Activated CD4-positive, alpha-beta T cell treated with anti-CD3 and anti-CD28 coated beads, Interleukin-10, Interleukin-2, amounts not matched to agents 100 ng/mL and 50 ng/mL, durations not matched to agents 16 hours and 8 hours (primary cell): ENCODE data around the gene NAT8L.

Experiments used
- DNase-seq: peaks from one replicate; pipeline ENCODE4 v3.0.0-alpha.2; 2020

Gene NAT8L

GRCh38 chr4:2076908-2077536, 17.9 kb downstream of the NAT8L start:
- DNase-seq, result no peak

- no peak for DNase-seq
Observed at GRCh38 chr4:2077537-2078460, 18.7 kb downstream of the NAT8L start.

GRCh38 chr4:2078584-2078983, 19.5 kb downstream of the NAT8L start:
- no peak for DNase-seq

GRCh38 chr4:2079006-2079405, 19.9 kb downstream of the NAT8L start:
- DNase-seq, result no peak

- DNase-seq, result no peak
Observed at GRCh38 chr4:2079926-2080325, 20.8 kb downstream of the NAT8L start.

GRCh38 chr4:2080429-2081300, 21.5 kb downstream of the NAT8L start:
- no peak for DNase-seq

- DNase-seq, result no peak
Observed at GRCh38 chr4:2081540-2081939, 22.4 kb downstream of the NAT8L start.

GRCh38 chr4:2082118-2082517, 23.0 kb downstream of the NAT8L start:
- no peak for DNase-seq

- no peak for DNase-seq
Observed at GRCh38 chr4:2082627-2083026, 23.5 kb downstream of the NAT8L start.

GRCh38 chr4:2083116-2083825, 24.1 kb downstream of the NAT8L start:
- DNase-seq, result no peak

- no peak for DNase-seq
Observed at GRCh38 chr4:2083826-2084160, 24.7 kb downstream of the NAT8L start.

GRCh38 chr4:2084316-2084715, 25.2 kb downstream of the NAT8L start:
- DNase-seq, result no peak

- no peak for DNase-seq
Observed at GRCh38 chr4:2085496-2085901, 26.4 kb downstream of the NAT8L start.

GRCh38 chr4:2087170-2087569, 28.0 kb downstream of the NAT8L start:
- no peak for DNase-seq

GRCh38 chr4:2089222-2089621, 30.1 kb downstream of the NAT8L start:
- DNase-seq, result no peak

- DNase-seq, result no peak
Observed at GRCh38 chr4:2090642-2091041, 31.5 kb downstream of the NAT8L start.

GRCh38 chr4:2091990-2092668, 33.0 kb downstream of the NAT8L start:
- no peak for DNase-seq

- DNase-seq, result no peak
Observed at GRCh38 chr4:2092669-2093053, 33.5 kb downstream of the NAT8L start.

- no peak for DNase-seq
Observed at GRCh38 chr4:2093265-2093664, 34.1 kb downstream of the NAT8L start.

GRCh38 chr4:2094545-2094944, 35.4 kb downstream of the NAT8L start:
- DNase-seq, result no peak

- no peak for DNase-seq
Observed at GRCh38 chr4:2095236-2096072, 36.3 kb downstream of the NAT8L start.
